ENCODE data around the gene DIS3L2. TPM values are rescaled to one million over a fixed set of nuclear protein-coding genes. Genes with fewer than 3 reads are reported as not detected.

DIS3L2 gene
- total and polyA plus RNA-seq, 2 experiments from 2014 or later = 15.2 to 25.3 TPM

DNA sequence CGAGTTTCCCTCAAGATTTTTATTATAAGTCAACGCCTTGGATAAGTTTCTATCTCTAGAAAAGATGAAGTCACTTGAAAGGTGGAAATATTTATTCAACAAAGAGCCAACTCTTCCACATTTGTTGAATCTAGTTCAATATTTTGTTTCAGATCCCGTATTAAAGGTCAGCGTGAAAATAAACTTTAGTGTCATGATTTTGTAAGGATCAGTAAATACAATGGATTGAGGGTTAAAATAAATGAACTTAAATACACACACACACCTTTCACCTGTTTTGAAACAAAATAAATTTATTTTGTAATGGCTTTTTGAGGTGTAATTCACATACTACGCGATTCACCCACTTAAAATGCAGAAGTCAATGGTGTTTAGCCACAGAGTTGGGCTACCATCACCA is 19.3 kb upstream of the DIS3L2 start:
- peak overlapping the region; percentile 72; the same call in 1 of the 2 replicates for H2AFZ ChIP-seq
- no peaks in the 10 kb centered on the region for H3K9me3 Mint-ChIP-seq
- no peak for ATAC-seq
- no peak overlapping the region for H3K4me3 Mint-ChIP-seq
- H3K27me3 ChIP-seq (ENCODE audit: insufficient read depth) = no peaks in the 10 kb centered on the region
- no peak overlapping the region for H3K27ac Mint-ChIP-seq
- H3K36me3 ChIP-seq (ENCODE audit: insufficient read depth) = no peaks in the 10 kb centered on the region
- H3K36me3 Mint-ChIP-seq (ENCODE audit: low read depth) = no peaks in the 10 kb centered on the region
- no peak for DNase-seq (ENCODE audit: low spot score)
- TF ChIP-seq ZNF331 (CRISPR knock-in tag; IDR thresholded peaks at IDR 0.05; ENCODE audit: low read depth) (no peak), EZH2 (IDR thresholded peaks at IDR 0.05; ENCODE audit: low read depth, unreplicated experiment) (no peak), ZNF114 (CRISPR knock-in tag; IDR thresholded peaks at IDR 0.05) (no peak), JUNB (IDR thresholded peaks at IDR 0.05; ENCODE audit: unreplicated experiment) (no peak), CREB1 (CRISPR knock-in tag; IDR thresholded peaks at IDR 0.05; ENCODE audit: low read depth) (no peak), STAT1 (IDR thresholded peaks at IDR 0.05; ENCODE audit: unreplicated experiment) (no peak), EZH2phosphoT487 (IDR thresholded peaks at IDR 0.05; ENCODE audit: unreplicated experiment) (no peak), POLR2AphosphoS5 (IDR thresholded peaks at IDR 0.05; ENCODE audit: low read depth) (no peak), NANOG (IDR thresholded peaks at IDR 0.05; ENCODE audit: borderline replicate concordance) (no peak)
- TF ChIP-seq, protein P1, sequence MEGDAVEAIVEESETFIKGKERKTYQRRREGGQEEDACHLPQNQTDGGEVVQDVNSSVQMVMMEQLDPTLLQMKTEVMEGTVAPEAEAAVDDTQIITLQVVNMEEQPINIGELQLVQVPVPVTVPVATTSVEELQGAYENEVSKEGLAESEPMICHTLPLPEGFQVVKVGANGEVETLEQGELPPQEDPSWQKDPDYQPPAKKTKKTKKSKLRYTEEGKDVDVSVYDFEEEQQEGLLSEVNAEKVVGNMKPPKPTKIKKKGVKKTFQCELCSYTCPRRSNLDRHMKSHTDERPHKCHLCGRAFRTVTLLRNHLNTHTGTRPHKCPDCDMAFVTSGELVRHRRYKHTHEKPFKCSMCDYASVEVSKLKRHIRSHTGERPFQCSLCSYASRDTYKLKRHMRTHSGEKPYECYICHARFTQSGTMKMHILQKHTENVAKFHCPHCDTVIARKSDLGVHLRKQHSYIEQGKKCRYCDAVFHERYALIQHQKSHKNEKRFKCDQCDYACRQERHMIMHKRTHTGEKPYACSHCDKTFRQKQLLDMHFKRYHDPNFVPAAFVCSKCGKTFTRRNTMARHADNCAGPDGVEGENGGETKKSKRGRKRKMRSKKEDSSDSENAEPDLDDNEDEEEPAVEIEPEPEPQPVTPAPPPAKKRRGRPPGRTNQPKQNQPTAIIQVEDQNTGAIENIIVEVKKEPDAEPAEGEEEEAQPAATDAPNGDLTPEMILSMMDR (conservative IDR thresholded peaks at IDR 0.05; ENCODE audit: low read depth in 2 of 2) = no peak
- TF ChIP-seq, protein P2, sequence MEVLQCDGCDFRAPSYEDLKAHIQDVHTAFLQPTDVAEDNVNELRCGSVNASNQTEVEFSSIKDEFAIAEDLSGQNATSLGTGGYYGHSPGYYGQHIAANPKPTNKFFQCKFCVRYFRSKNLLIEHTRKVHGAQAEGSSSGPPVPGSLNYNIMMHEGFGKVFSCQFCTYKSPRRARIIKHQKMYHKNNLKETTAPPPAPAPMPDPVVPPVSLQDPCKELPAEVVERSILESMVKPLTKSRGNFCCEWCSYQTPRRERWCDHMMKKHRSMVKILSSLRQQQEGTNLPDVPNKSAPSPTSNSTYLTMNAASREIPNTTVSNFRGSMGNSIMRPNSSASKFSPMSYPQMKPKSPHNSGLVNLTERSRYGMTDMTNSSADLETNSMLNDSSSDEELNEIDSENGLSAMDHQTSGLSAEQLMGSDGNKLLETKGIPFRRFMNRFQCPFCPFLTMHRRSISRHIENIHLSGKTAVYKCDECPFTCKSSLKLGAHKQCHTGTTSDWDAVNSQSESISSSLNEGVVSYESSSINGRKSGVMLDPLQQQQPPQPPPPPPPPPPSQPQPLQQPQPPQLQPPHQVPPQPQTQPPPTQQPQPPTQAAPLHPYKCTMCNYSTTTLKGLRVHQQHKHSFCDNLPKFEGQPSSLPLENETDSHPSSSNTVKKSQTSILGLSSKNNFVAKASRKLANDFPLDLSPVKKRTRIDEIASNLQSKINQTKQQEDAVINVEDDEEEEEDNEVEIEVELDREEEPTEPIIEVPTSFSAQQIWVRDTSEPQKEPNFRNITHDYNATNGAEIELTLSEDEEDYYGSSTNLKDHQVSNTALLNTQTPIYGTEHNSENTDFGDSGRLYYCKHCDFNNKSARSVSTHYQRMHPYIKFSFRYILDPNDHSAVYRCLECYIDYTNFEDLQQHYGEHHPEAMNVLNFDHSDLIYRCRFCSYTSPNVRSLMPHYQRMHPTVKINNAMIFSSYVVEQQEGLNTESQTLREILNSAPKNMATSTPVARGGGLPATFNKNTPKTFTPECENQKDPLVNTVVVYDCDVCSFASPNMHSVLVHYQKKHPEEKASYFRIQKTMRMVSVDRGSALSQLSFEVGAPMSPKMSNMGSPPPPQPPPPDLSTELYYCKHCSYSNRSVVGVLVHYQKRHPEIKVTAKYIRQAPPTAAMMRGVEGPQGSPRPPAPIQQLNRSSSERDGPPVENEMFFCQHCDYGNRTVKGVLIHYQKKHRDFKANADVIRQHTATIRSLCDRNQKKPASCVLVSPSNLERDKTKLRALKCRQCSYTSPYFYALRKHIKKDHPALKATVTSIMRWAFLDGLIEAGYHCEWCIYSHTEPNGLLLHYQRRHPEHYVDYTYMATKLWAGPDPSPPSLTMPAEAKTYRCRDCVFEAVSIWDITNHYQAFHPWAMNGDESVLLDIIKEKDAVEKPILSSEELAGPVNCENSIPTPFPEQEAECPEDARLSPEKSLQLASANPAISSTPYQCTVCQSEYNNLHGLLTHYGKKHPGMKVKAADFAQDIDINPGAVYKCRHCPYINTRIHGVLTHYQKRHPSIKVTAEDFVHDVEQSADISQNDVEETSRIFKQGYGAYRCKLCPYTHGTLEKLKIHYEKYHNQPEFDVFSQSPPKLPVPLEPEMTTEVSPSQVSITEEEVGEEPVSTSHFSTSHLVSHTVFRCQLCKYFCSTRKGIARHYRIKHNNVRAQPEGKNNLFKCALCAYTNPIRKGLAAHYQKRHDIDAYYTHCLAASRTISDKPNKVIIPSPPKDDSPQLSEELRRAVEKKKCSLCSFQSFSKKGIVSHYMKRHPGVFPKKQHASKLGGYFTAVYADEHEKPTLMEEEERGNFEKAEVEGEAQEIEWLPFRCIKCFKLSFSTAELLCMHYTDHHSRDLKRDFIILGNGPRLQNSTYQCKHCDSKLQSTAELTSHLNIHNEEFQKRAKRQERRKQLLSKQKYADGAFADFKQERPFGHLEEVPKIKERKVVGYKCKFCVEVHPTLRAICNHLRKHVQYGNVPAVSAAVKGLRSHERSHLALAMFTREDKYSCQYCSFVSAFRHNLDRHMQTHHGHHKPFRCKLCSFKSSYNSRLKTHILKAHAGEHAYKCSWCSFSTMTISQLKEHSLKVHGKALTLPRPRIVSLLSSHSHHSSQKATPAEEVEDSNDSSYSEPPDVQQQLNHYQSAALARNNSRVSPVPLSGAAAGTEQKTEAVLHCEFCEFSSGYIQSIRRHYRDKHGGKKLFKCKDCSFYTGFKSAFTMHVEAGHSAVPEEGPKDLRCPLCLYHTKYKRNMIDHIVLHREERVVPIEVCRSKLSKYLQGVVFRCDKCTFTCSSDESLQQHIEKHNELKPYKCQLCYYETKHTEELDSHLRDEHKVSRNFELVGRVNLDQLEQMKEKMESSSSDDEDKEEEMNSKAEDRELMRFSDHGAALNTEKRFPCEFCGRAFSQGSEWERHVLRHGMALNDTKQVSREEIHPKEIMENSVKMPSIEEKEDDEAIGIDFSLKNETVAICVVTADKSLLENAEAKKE (CRISPR knock-in tag; IDR thresholded peaks at IDR 0.05) = no peak
- TF ChIP-seq, protein P3, sequence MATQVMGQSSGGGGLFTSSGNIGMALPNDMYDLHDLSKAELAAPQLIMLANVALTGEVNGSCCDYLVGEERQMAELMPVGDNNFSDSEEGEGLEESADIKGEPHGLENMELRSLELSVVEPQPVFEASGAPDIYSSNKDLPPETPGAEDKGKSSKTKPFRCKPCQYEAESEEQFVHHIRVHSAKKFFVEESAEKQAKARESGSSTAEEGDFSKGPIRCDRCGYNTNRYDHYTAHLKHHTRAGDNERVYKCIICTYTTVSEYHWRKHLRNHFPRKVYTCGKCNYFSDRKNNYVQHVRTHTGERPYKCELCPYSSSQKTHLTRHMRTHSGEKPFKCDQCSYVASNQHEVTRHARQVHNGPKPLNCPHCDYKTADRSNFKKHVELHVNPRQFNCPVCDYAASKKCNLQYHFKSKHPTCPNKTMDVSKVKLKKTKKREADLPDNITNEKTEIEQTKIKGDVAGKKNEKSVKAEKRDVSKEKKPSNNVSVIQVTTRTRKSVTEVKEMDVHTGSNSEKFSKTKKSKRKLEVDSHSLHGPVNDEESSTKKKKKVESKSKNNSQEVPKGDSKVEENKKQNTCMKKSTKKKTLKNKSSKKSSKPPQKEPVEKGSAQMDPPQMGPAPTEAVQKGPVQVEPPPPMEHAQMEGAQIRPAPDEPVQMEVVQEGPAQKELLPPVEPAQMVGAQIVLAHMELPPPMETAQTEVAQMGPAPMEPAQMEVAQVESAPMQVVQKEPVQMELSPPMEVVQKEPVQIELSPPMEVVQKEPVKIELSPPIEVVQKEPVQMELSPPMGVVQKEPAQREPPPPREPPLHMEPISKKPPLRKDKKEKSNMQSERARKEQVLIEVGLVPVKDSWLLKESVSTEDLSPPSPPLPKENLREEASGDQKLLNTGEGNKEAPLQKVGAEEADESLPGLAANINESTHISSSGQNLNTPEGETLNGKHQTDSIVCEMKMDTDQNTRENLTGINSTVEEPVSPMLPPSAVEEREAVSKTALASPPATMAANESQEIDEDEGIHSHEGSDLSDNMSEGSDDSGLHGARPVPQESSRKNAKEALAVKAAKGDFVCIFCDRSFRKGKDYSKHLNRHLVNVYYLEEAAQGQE (IDR thresholded peaks at IDR 0.05; ENCODE audit: unreplicated experiment) = no peak
- TF ChIP-seq, protein P4, sequence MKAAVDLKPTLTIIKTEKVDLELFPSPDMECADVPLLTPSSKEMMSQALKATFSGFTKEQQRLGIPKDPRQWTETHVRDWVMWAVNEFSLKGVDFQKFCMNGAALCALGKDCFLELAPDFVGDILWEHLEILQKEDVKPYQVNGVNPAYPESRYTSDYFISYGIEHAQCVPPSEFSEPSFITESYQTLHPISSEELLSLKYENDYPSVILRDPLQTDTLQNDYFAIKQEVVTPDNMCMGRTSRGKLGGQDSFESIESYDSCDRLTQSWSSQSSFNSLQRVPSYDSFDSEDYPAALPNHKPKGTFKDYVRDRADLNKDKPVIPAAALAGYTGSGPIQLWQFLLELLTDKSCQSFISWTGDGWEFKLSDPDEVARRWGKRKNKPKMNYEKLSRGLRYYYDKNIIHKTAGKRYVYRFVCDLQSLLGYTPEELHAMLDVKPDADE (IDR thresholded peaks at IDR 0.05) = no peak
- peaks cover 10% of the 10 kb centered on the region for H3K27me3 Mint-ChIP-seq (ENCODE audit: insufficient read depth, low read depth, poor library complexity)
- no peak overlapping the region for H3K27ac ChIP-seq (ENCODE audit: low read depth)
- peaks cover 4% of the 10 kb centered on the region; the same call in 1 of the 2 replicates for H3K9me2 ChIP-seq (ENCODE audit: insufficient read depth)
- no peak overlapping the region for H3K4me2 ChIP-seq
- H3K4me1 Mint-ChIP-seq = no peaks in the 10 kb centered on the region
- H3K4me1 ChIP-seq (ENCODE audit: insufficient read depth) = no peaks in the 10 kb centered on the region
- H3F3A ChIP-seq (replicated peaks; ENCODE audit: low read depth) = no peaks in the 10 kb centered on the region
- H3K4me3 ChIP-seq = no peak overlapping the region
- no peaks in the 10 kb centered on the region for H3K79me2 ChIP-seq (replicated peaks; ENCODE audit: insufficient read depth)
- H4K20me1 ChIP-seq (replicated peaks; ENCODE audit: insufficient read depth) = no peaks in the 10 kb centered on the region
